Measurements from ENCODE around the gene IL11.

DNA sequence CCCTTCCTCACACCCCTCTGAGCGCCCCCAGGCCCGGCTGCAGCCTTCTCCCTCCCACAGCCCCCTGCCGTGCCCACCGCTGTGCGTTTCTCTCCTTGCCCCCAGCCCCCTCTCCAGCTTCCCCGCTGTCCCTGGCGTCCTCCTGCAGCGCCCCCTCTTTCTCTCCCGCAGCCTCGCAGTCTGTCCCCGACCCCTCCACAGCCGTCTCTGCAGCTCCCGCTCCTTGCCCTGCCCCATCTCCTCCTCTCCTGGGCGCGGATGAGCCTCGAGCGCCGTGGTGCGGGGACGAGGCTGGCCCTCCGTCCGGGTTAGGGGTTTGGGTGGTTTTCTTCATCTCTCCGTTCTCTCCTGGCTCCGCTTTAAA, 29.5 kb downstream of the IL11 start:
- TF ChIP-seq CTCF (IDR thresholded peaks at IDR 0.05) (no peak), POLR2A (IDR thresholded peaks at IDR 0.05) (no peak)
